IMR-90 (cell line): ENCODE results near the gene GDPD3. TPM values are rescaled to one million over a fixed set of nuclear protein-coding genes. Genes with fewer than 3 reads are reported as not detected.

Source experiments
- ATAC-seq: fragments of 200-7000 bp; cut with Tn5 transposase; 2 replicates; pipeline ENCODE4 v1.9.1; 2020; ENCODE audit warnings: low read depth, mild to moderate bottlenecking, moderate library complexity
- BruUV-seq: library from RNA; stranded (reverse); fragments of 400-500 nt; replicated peaks from 2 replicates; lab custom pipeline; 2021; lab: Mats Ljungman, UMichigan
- CTCF ChIA-PET: fragments of 300-600 bp; formaldehyde crosslinking; extraction: SDS; loops from one replicate; lab custom pipeline; 2021; ENCODE audit warnings: antibody characterized with exemption; lab: Yijun Ruan, JAX
- POLR2A ChIA-PET: fragments of 300-600 bp; sonication (Branson Sonifier 250); formaldehyde crosslinking; loops from one replicate; lab custom pipeline; 2022; ENCODE audit warnings: antibody characterized with exemption; ENCODE audit not compliant: unreplicated experiment; lab: Charles Lee
- DNase-seq: peaks from one replicate; pipeline ENCODE4 v3.0.0; 2013
- H2AFZ ChIP-seq: replicated peaks from 2 replicates; pipeline ENCODE3; 2013; ENCODE audit warnings: low read length, mild to moderate bottlenecking; ENCODE audit not compliant: poor library complexity
- H2AK5ac ChIP-seq: 2 replicates; pipeline ENCODE4 v1.6.1; 2013; ENCODE audit warnings: low read depth, low read length, inconsistent platforms
- H2AK9ac ChIP-seq: replicated peaks from 2 replicates; pipeline ENCODE3; 2013; ENCODE audit warnings: mild to moderate bottlenecking, low read depth, low read length, moderate library complexity; ENCODE audit not compliant: poor library complexity
- H2BK120ac ChIP-seq: 2 replicates; pipeline ENCODE4 v1.6.1; 2013; ENCODE audit warnings: low read depth, low read length, inconsistent platforms
- H2BK15ac ChIP-seq: 3 replicates; pipeline ENCODE4 v1.6.1; 2013; ENCODE audit warnings: low read depth, low read length, inconsistent platforms
- H2BK20ac ChIP-seq: 2 replicates; pipeline ENCODE4 v1.6.1; 2013; ENCODE audit warnings: low read depth, mild to moderate bottlenecking, inconsistent platforms, low read length, moderate library complexity
- H2BK5ac ChIP-seq: 2 replicates; pipeline ENCODE4 v1.6.1; 2013; ENCODE audit warnings: mild to moderate bottlenecking, low read depth, low read length, inconsistent platforms; ENCODE audit not compliant: poor library complexity, severe bottlenecking
- H3K14ac ChIP-seq: replicated peaks from 2 replicates; pipeline ENCODE4 v1.6.1; 2013; ENCODE audit warnings: low read depth, low read length, inconsistent platforms
- H3K18ac ChIP-seq: 2 replicates; pipeline ENCODE4 v1.6.1; 2013; ENCODE audit warnings: low read depth, low read length, control low read depth
- H3K23ac ChIP-seq: 2 replicates; pipeline ENCODE4 v1.6.1; 2013; ENCODE audit warnings: low read depth, low read length, inconsistent platforms
- H3K27ac ChIP-seq: 2 replicates; pipeline ENCODE4 v1.5.1; 2013; ENCODE audit warnings: mild to moderate bottlenecking, control low read depth, low read length; ENCODE audit not compliant: insufficient read depth
- H3K27me3 ChIP-seq: 2 replicates; pipeline ENCODE4 v1.6.1; 2013; ENCODE audit warnings: low read length; ENCODE audit not compliant: control insufficient read depth, insufficient read depth
- H3K36me3 ChIP-seq: 2 replicates; pipeline ENCODE4 v1.6.1; 2013; ENCODE audit warnings: low read length, mixed read lengths; ENCODE audit not compliant: control insufficient read depth, insufficient read depth
- H3K4ac ChIP-seq: 2 replicates; pipeline ENCODE4 v1.6.1; 2013; ENCODE audit warnings: low read depth, low read length, inconsistent platforms
- H3K4me1 ChIP-seq: 2 replicates; pipeline ENCODE4 v1.6.1; 2013; ENCODE audit warnings: low read length, mixed read lengths; ENCODE audit not compliant: control insufficient read depth, insufficient read depth
- H3K4me2 ChIP-seq: 2 replicates; pipeline ENCODE4 v1.6.1; 2013; ENCODE audit warnings: low read depth, mild to moderate bottlenecking, control low read depth, low read length, moderate library complexity
- H3K4me3 ChIP-seq: 2 replicates; pipeline ENCODE4 v1.5.1; 2013; ENCODE audit warnings: low read depth, mild to moderate bottlenecking, control low read depth, low read length, moderate library complexity; ENCODE audit not compliant: insufficient read depth
- H3K56ac ChIP-seq: 2 replicates; pipeline ENCODE4 v1.6.1; 2013; ENCODE audit warnings: low read length, inconsistent platforms; ENCODE audit not compliant: insufficient read depth; ENCODE audit errors: extremely low read depth
- H3K79me1 ChIP-seq, 2 experiments: 2 replicates each; pipeline ENCODE4 v1.6.1; 2013; ENCODE audit warnings: low read length in 2 of 2, inconsistent platforms in 1 of 2, low read depth in 1 of 2
- H3K9ac ChIP-seq: 2 replicates; pipeline ENCODE4 v1.6.1; 2013; ENCODE audit warnings: low read depth, low read length, control low read depth
- H3K9me1 ChIP-seq: 2 replicates; pipeline ENCODE4 v1.6.1; 2013; ENCODE audit warnings: low read length, inconsistent platforms; ENCODE audit not compliant: insufficient read depth
- H3K9me3 ChIP-seq: 2 replicates; pipeline ENCODE4 v1.6.1; 2013; ENCODE audit warnings: low read length; ENCODE audit not compliant: control insufficient read depth, insufficient read depth
- H4K20me1 ChIP-seq: 2 replicates; pipeline ENCODE4 v1.6.1; 2013; ENCODE audit warnings: low read length, inconsistent platforms; ENCODE audit not compliant: insufficient read depth
- H4K5ac ChIP-seq: 2 replicates; pipeline ENCODE4 v1.6.1; 2013; ENCODE audit warnings: mild to moderate bottlenecking, low read depth, low read length, control low read depth
- H4K8ac ChIP-seq, 2 experiments: 2 replicates each; pipeline ENCODE4 v1.6.1; 2013; ENCODE audit warnings: low read depth in 2 of 2, low read length in 2 of 2, control low read depth in 1 of 2, inconsistent platforms in 1 of 2
- H4K91ac ChIP-seq: 2 replicates; pipeline ENCODE4 v1.6.1; 2013; ENCODE audit warnings: low read depth, low read length, inconsistent platforms; ENCODE audit not compliant: insufficient read depth
- BHLHE40 ChIP-seq: fragments of 150-350 bp; IDR thresholded peaks from 2 replicates; pipeline ENCODE4 v1.6.1; 2016; ENCODE audit warnings: mild to moderate bottlenecking, low read depth, low read length
- CTCF ChIP-seq: conservative IDR thresholded peaks from 2 replicates; pipeline ENCODE4 v1.5.1; 2012; ENCODE audit warnings: mild to moderate bottlenecking, low read depth, low read length, improper control_type of control experiment
- MAFK ChIP-seq: IDR thresholded peaks from 2 replicates; pipeline ENCODE4 v1.6.1; 2012; ENCODE audit warnings: low read depth, low read length, improper control_type of control experiment
- MAZ ChIP-seq: IDR thresholded peaks from 2 replicates; pipeline ENCODE4 v1.6.1; 2012; ENCODE audit warnings: low read depth, mild to moderate bottlenecking, low read length, improper control_type of control experiment, moderate library complexity, borderline replicate concordance
- POLR2A ChIP-seq: IDR thresholded peaks from 2 replicates; pipeline ENCODE4 v1.6.1; 2012; ENCODE audit warnings: mild to moderate bottlenecking, low read depth, low read length
- WGBS, 2 experiments: methylation state at CpG; one replicate each; pipeline versions ENCODE4 v1.1.5 to v1.1.7; 2013; ENCODE audit warnings: missing lambda C conversion rate in 2 of 2; ENCODE audit not compliant: insufficient read length in 1 of 2; ENCODE audit errors: extremely low coverage in 2 of 2; 5-methylcytosine and 5-hydroxymethylcytosine counted together
- dilution Hi-C: fragments of 300-500 bp; cut with HindIII; formaldehyde crosslinking; loops from one replicate; pipeline ENCODE4 v1.14.3; 2018; ENCODE audit warnings: low sequenced_read_pairs; ENCODE audit not compliant: unreplicated experiment
- in situ Hi-C: fragments of 300-500 bp; cut with MboI; formaldehyde crosslinking; loops from 3 replicates; pipeline ENCODE4 v1.14.3; 2019; ENCODE audit warnings: low sequenced_read_pairs, inconsistent platforms, mixed read lengths
- intact Hi-C: fragments of 100-400 bp; cut with micrococcal nuclease; formaldehyde crosslinking; loops from 2 replicates; pipeline ENCODE4 v1.10.0; 2022
- polyA plus RNA-seq, 3 experiments: library from polyadenylated mRNA; depleted of rRNA; stranded (reverse); fragments of >200 nt; gene quantifications; 2 replicates each; pipeline ENCODE4 v1.2.3, GENCODE V29; 2012; ENCODE audit warnings: low replicate concordance in 1 of 3
- total RNA-seq: library from RNA; depleted of rRNA; stranded (reverse); fragments of >200 nt; gene quantifications from 2 replicates; pipeline ENCODE4 v1.2.3, GENCODE V29; 2012

The GDPD3 gene
- total and polyA plus RNA-seq, 2 of the 4 experiments (the other 2 are of a cell fraction) = under 0.01 to 19.5 TPM

GRCh38 chr16:30149250-30149930, 36.1 kb upstream of the GDPD3 start:
- DNase-seq = no peak
- no peak overlapping the region for H3K23ac ChIP-seq
- H3K4ac ChIP-seq = no peak overlapping the region
- no peaks in the 10 kb centered on the region for H3K9me1 ChIP-seq
- no peak overlapping the region for H3K9ac ChIP-seq
- in situ Hi-C loops = no loop called here
- H3K4me3 ChIP-seq = no peak overlapping the region
- peaks cover 10% of the 10 kb centered on the region for H3K9me3 ChIP-seq
- H3K4me2 ChIP-seq = no peak overlapping the region
- no peak overlapping the region for H2AK5ac ChIP-seq
- no peaks in the 10 kb centered on the region for H3K36me3 ChIP-seq
- H2BK5ac ChIP-seq = no peak overlapping the region
- no peaks in the 10 kb centered on the region for H3K4me1 ChIP-seq
- dilution Hi-C loops = no loop called here
- H4K8ac ChIP-seq = no peak overlapping the region
- no peaks in the 10 kb centered on the region for H4K20me1 ChIP-seq
- no CpG with 5 or more reads among the region's 5 CpGs for WGBS, 2 experiments
- no peak for ATAC-seq
- no peak overlapping the region for H3K27ac ChIP-seq
- no peak overlapping the region for H2AFZ ChIP-seq
- no peak overlapping the region for H2BK20ac ChIP-seq
- no peak overlapping the region for H4K91ac ChIP-seq
- no peak overlapping the region for H3K14ac ChIP-seq
- TF ChIP-seq CTCF (no peak), BHLHE40 (no peak), POLR2A (no peak), MAFK (no peak), MAZ (no peak)
- H3K79me1 ChIP-seq = no peaks in the 10 kb centered on the region
- no peak overlapping the region for H4K5ac ChIP-seq
- ChIA-PET POLR2A (no interaction called here), CTCF (no interaction called here)
- no TSS peak for BruUV-seq
- H3K56ac ChIP-seq = no peak overlapping the region
- no peak overlapping the region for H3K18ac ChIP-seq
- H2BK15ac ChIP-seq = no peak overlapping the region
- H2AK9ac ChIP-seq = no peak overlapping the region
- no peak overlapping the region for H2BK120ac ChIP-seq
- intact Hi-C loops = no loop called here
- no peaks in the 10 kb centered on the region; the same call in none of the 2 replicates for H3K27me3 ChIP-seq
